Vagina (tissue), 2 donors: ENCODE measurements around the gene TBCE.

Source experiments
- CTCF ChIP-seq, 3 experiments: fragments of 450-650 bp in 2 of 3; fragments of 200-600 bp in 1 of 3; sonication (generic) in 1 of 3; IDR thresholded peaks; one replicate each; pipeline ENCODE4 v1.5.1; 2017 to 2019; ENCODE audit warnings: antibody characterized with exemption in 3 of 3, mild to moderate bottlenecking in 2 of 3, moderate library complexity in 2 of 3
- POLR2A ChIP-seq, 2 donors: fragments of 450-650 bp; IDR thresholded peaks; one replicate each; pipeline ENCODE4 v1.6.1; 2017; ENCODE audit warnings: antibody characterized with exemption in 2 of 2, mild to moderate bottlenecking in 2 of 2, moderate library complexity in 2 of 2
- POLR2AphosphoS5 ChIP-seq, 2 donors: sonication (generic); formaldehyde crosslinking; IDR thresholded peaks; one replicate each; pipeline ENCODE4 v1.9.0; 2017; ENCODE audit warnings: antibody characterized with exemption in 2 of 2, mild to moderate bottlenecking in 2 of 2, low read depth in 1 of 2; ENCODE audit not compliant: insufficient read depth in 1 of 2

- TF ChIP-seq CTCF (IDR thresholded peaks at IDR 0.05): no peak
- no peak for TF ChIP-seq POLR2A (IDR thresholded peaks at IDR 0.05)
- no peak for TF ChIP-seq POLR2AphosphoS5 (IDR thresholded peaks at IDR 0.05; ENCODE audit: insufficient read depth in 1 of 2, low read depth in 1 of 2)
These were observed 15.3 kb upstream of the TBCE start for GRCh38 chr1:235351898-235352297.
